Measurements from ENCODE around the gene STRBP.

Gene STRBP

GRCh38 chr9:123174079-123174478, 94.3 kb downstream of the STRBP start:
- Histone ChIP-seq H3K27ac (ENCODE audit: low read depth, low read length) (peak overlapping the region; percentile 98), H3F3A (ENCODE audit: control insufficient read depth, insufficient read depth) (peaks cover 49% of the 10 kb centered on the region), H3K4me3 (ENCODE audit: low read length) (peak overlapping the region; percentile 59), H3K4me1 (ENCODE audit: control insufficient read depth, low read length) (peaks cover 100% of the 10 kb centered on the region), H3K9me2 (replicated peaks; ENCODE audit: control insufficient read depth, low read length) (no peaks in the 10 kb centered on the region), H4K20me1 (ENCODE audit: control insufficient read depth, insufficient read depth, low read depth, low read length) (no peaks in the 10 kb centered on the region), H3K27me3 (ENCODE audit: control insufficient read depth, low read length) (no peaks in the 10 kb centered on the region), H3K79me2 (ENCODE audit: control insufficient read depth, low read length) (peaks cover 74% of the 10 kb centered on the region), H3K36me3 (ENCODE audit: control insufficient read depth, low read length) (peaks cover 91% of the 10 kb centered on the region), H3K9me3 (ENCODE audit: control insufficient read depth, insufficient read depth, low read length) (no peaks in the 10 kb centered on the region), H3K4me2 (ENCODE audit: low read length) (peak overlapping the region; percentile 71)
- TF ChIP-seq CTCF (IDR thresholded peaks at IDR 0.05; ENCODE audit: low read depth, low read length, poor library complexity, severe bottlenecking) (no peak), EZH2phosphoT487 (IDR thresholded peaks at IDR 0.05; ENCODE audit: borderline replicate concordance, low read length) (no peak)

GRCh38 chr9:123169926-123170325, 98.5 kb downstream of the STRBP start:
- Histone ChIP-seq H3K4me3 (ENCODE audit: low read length) (peak overlapping the region; percentile 10), H3K4me1 (ENCODE audit: control insufficient read depth, low read length) (peaks cover 97% of the 10 kb centered on the region), H3K27me3 (ENCODE audit: control insufficient read depth, low read length) (no peaks in the 10 kb centered on the region), H3K9me2 (replicated peaks; ENCODE audit: control insufficient read depth, low read length) (no peaks in the 10 kb centered on the region), H3K36me3 (ENCODE audit: control insufficient read depth, low read length) (peaks cover 88% of the 10 kb centered on the region), H4K20me1 (ENCODE audit: control insufficient read depth, insufficient read depth, low read depth, low read length) (no peaks in the 10 kb centered on the region), H3F3A (ENCODE audit: control insufficient read depth, insufficient read depth) (peaks cover 13% of the 10 kb centered on the region), H3K27ac (ENCODE audit: low read depth, low read length) (peak overlapping the region; percentile 98), H3K79me2 (ENCODE audit: control insufficient read depth, low read length) (peaks cover 89% of the 10 kb centered on the region), H3K9me3 (ENCODE audit: control insufficient read depth, insufficient read depth, low read length) (no peaks in the 10 kb centered on the region), H3K4me2 (ENCODE audit: low read length) (peak overlapping the region; percentile 47)
- TF ChIP-seq CTCF (IDR thresholded peaks at IDR 0.05; ENCODE audit: low read depth, low read length, poor library complexity, severe bottlenecking) (no peak), EZH2phosphoT487 (IDR thresholded peaks at IDR 0.05; ENCODE audit: borderline replicate concordance, low read length) (no peak)

- peak overlapping the region; percentile 28; the same call in 1 of the 2 replicates for H3K4me2 ChIP-seq (ENCODE audit: low read length)
- H3K79me2 ChIP-seq (ENCODE audit: control insufficient read depth, low read length): peaks cover 90% of the 10 kb centered on the region
Measured at GRCh38 chr9:123168586-123168985, 99.8 kb downstream of the STRBP start.

More at GRCh38 chr9:123168586-123168985, 99.8 kb downstream of the STRBP start:
- Histone ChIP-seq H3F3A (ENCODE audit: control insufficient read depth, insufficient read depth) (peaks cover 7% of the 10 kb centered on the region), H3K27me3 (ENCODE audit: control insufficient read depth, low read length) (no peaks in the 10 kb centered on the region), H3K9me2 (replicated peaks; ENCODE audit: control insufficient read depth, low read length) (no peaks in the 10 kb centered on the region), H3K36me3 (ENCODE audit: control insufficient read depth, low read length) (peaks cover 90% of the 10 kb centered on the region), H3K9me3 (ENCODE audit: control insufficient read depth, insufficient read depth, low read length) (no peaks in the 10 kb centered on the region), H3K4me1 (ENCODE audit: control insufficient read depth, low read length) (peaks cover 97% of the 10 kb centered on the region), H3K27ac (ENCODE audit: low read depth, low read length) (peak overlapping the region; percentile 98), H3K4me3 (ENCODE audit: low read length) (no peak overlapping the region), H4K20me1 (ENCODE audit: control insufficient read depth, insufficient read depth, low read depth, low read length) (no peaks in the 10 kb centered on the region)
- no peak for TF ChIP-seq CTCF (IDR thresholded peaks at IDR 0.05; ENCODE audit: low read depth, low read length, poor library complexity, severe bottlenecking)
- no peak for TF ChIP-seq EZH2phosphoT487 (IDR thresholded peaks at IDR 0.05; ENCODE audit: borderline replicate concordance, low read length)

All from DOHH2 (cell line).